KMS-11 (cell line): Measurements from ENCODE around the gene RALB.

ENCODE experiments used
- H2AFZ ChIP-seq: fragments of 200-600 bp; sonication (generic); 2 replicates; pipeline ENCODE4 v1.6.1; 2016; ENCODE audit warnings: antibody characterized with exemption, mixed run types, low read depth
- H3K27ac ChIP-seq: fragments of 200-600 bp; sonication (generic); 2 replicates; pipeline ENCODE4 v1.6.1; 2016; ENCODE audit warnings: mild to moderate bottlenecking, mixed run types
- H3K27me3 ChIP-seq: fragments of 200-600 bp; sonication (generic); 2 replicates; pipeline ENCODE4 v1.6.1; 2017; ENCODE audit warnings: mild to moderate bottlenecking, low read depth, mixed run types, moderate library complexity; ENCODE audit not compliant: insufficient read depth
- H3K36me3 ChIP-seq: fragments of 200-600 bp; sonication (generic); 2 replicates; pipeline ENCODE4 v1.6.1; 2017; ENCODE audit warnings: mild to moderate bottlenecking, mixed run types; ENCODE audit not compliant: insufficient read depth
- H3K4me1 ChIP-seq: fragments of 200-600 bp; sonication (generic); 2 replicates; pipeline ENCODE4 v1.6.1; 2016; ENCODE audit warnings: mild to moderate bottlenecking, low read depth, mixed run types; ENCODE audit not compliant: poor library complexity, severe bottlenecking
- H3K4me2 ChIP-seq: fragments of 200-600 bp; sonication (generic); 2 replicates; pipeline ENCODE4 v1.7.0; 2016; ENCODE audit warnings: mild to moderate bottlenecking, mixed run types
- H3K4me3 ChIP-seq: fragments of 200-600 bp; sonication (generic); IDR thresholded peaks from 2 replicates; pipeline ENCODE4 v1.6.1; 2017; ENCODE audit warnings: low read depth, low read length, mixed read lengths; ENCODE audit not compliant: insufficient read depth
- H3K79me2 ChIP-seq: fragments of 200-600 bp; sonication (generic); 2 replicates; pipeline ENCODE4 v1.6.1; 2016; ENCODE audit warnings: low read depth, mixed run types; ENCODE audit not compliant: insufficient read depth
- H3K9ac ChIP-seq: fragments of 200-600 bp; sonication (generic); 2 replicates; pipeline ENCODE4 v1.6.1; 2016; ENCODE audit warnings: mild to moderate bottlenecking, mixed run types
- H4K20me1 ChIP-seq: fragments of 200-600 bp; sonication (generic); 2 replicates; pipeline ENCODE4 v1.6.1; 2016; ENCODE audit warnings: mild to moderate bottlenecking, mixed run types; ENCODE audit not compliant: insufficient read depth
- CTCF ChIP-seq: fragments of 200-600 bp; sonication (generic); conservative IDR thresholded peaks from 2 replicates; pipeline ENCODE4 v1.6.1; 2017; ENCODE audit warnings: low read depth, mild to moderate bottlenecking, antibody characterized with exemption, low read length, moderate library complexity, mixed read lengths

The RALB gene

GRCh38 chr2:120246546-120247300, 5.9 kb upstream of the RALB start:
- no peak for TF ChIP-seq CTCF
- Histone ChIP-seq H3K79me2 (no peaks in the 10 kb centered on the region), H3K4me1 (peaks cover 3% of the 10 kb centered on the region), H3K27me3 (no peaks in the 10 kb centered on the region), H3K36me3 (no peaks in the 10 kb centered on the region), H2AFZ (no peak overlapping the region), H3K4me2 (no peak overlapping the region), H3K4me3 (no peak overlapping the region), H4K20me1 (no peaks in the 10 kb centered on the region), H3K9ac (no peak overlapping the region), H3K27ac (no peak overlapping the region)

- Histone ChIP-seq H3K27ac (no peak overlapping the region), H3K36me3 (no peaks in the 10 kb centered on the region), H2AFZ (no peak overlapping the region), H3K9ac (no peak overlapping the region), H3K27me3 (no peaks in the 10 kb centered on the region), H4K20me1 (no peaks in the 10 kb centered on the region), H3K4me2 (no peak overlapping the region), H3K4me3 (no peak overlapping the region), H3K79me2 (no peaks in the 10 kb centered on the region), H3K4me1 (peaks cover 6% of the 10 kb centered on the region)
- no peak for TF ChIP-seq CTCF
These were observed 4.8 kb upstream of the RALB start for GRCh38 chr2:120247851-120248250.

GRCh38 chr2:120250640-120251039, 2.0 kb upstream of the RALB start:
- no peaks in the 10 kb centered on the region for H3K36me3 ChIP-seq
- H3K79me2 ChIP-seq: no peaks in the 10 kb centered on the region; the same call in 1 of the 2 replicates
- H3K4me1 ChIP-seq: peaks cover 13% of the 10 kb centered on the region
- no peak overlapping the region for H3K9ac ChIP-seq
- H2AFZ ChIP-seq: no peak overlapping the region
- no peaks in the 10 kb centered on the region for H3K27me3 ChIP-seq
- no peak overlapping the region for H3K4me3 ChIP-seq
- TF ChIP-seq CTCF: no peak
- no peak overlapping the region for H3K4me2 ChIP-seq
- no peaks in the 10 kb centered on the region for H4K20me1 ChIP-seq
- no peak overlapping the region for H3K27ac ChIP-seq

GRCh38 chr2:120251078-120251477, 1.6 kb upstream of the RALB start:
- H3K27me3 ChIP-seq: no peaks in the 10 kb centered on the region
- H3K4me3 ChIP-seq: no peak overlapping the region
- peaks cover 13% of the 10 kb centered on the region for H3K4me1 ChIP-seq
- no peaks in the 10 kb centered on the region for H3K36me3 ChIP-seq
- H2AFZ ChIP-seq: no peak overlapping the region
- no peaks in the 10 kb centered on the region; the same call in 1 of the 2 replicates for H3K79me2 ChIP-seq
- H4K20me1 ChIP-seq: no peaks in the 10 kb centered on the region
- no peak for TF ChIP-seq CTCF
- H3K9ac ChIP-seq: no peak overlapping the region
- H3K4me2 ChIP-seq: no peak overlapping the region
- no peak overlapping the region for H3K27ac ChIP-seq
